Measurements from ENCODE around the gene SCN7A. TPM values are rescaled to one million over a fixed set of nuclear protein-coding genes. Genes with fewer than 3 reads are reported as not detected.
"Not testable (repeated sequence)": the region's sequence is repeated elsewhere in the genome, so short reads cannot be mapped to it uniquely, and the experiment has no call there.

Gene SCN7A
- total and polyA plus RNA-seq, 2 donors = 0.98 to 10.2 TPM

- Histone ChIP-seq H3K4me3 (ENCODE audit: low read length in 2 of 2) (no peak overlapping the region), H3K9me3 (ENCODE audit: control insufficient read depth in 2 of 2, insufficient read depth in 1 of 2, low read length in 1 of 2) (no peaks in the 10 kb centered on the region), H3K4me1 (ENCODE audit: control insufficient read depth in 2 of 2, insufficient read depth in 2 of 2, low read length in 2 of 2) (no peaks in the 10 kb centered on the region), H3K36me3 (ENCODE audit: control insufficient read depth in 2 of 2, insufficient read depth in 2 of 2, low read length in 1 of 2) (peaks cover 0 to 6% of the 10 kb centered on the region in 2 donors), H3K27ac (ENCODE audit: low read depth in 1 of 2, low read length in 1 of 2) (no peak overlapping the region), H3K27me3 (ENCODE audit: control insufficient read depth in 2 of 2, insufficient read depth in 1 of 2, low read length in 1 of 2) (no peaks in the 10 kb centered on the region)
- 94% methylated on average over 1 of the region's 1 CpG for WGBS
- DNase-seq (ENCODE audit: low read depth in 6 of 9, low spot score in 9 of 9) = no peak
These were observed 80.8 kb downstream of the SCN7A start for GRCh38 chr2:166413255-166413654.

GRCh38 chr2:166411473-166412230 is 82.4 kb downstream of the SCN7A start:
- no peaks in the 10 kb centered on the region for H3K4me1 ChIP-seq (ENCODE audit: control insufficient read depth in 2 of 2, insufficient read depth in 2 of 2, low read length in 2 of 2)
- H3K4me3 ChIP-seq (ENCODE audit: low read length in 2 of 2) = no peak overlapping the region
- no peaks in the 10 kb centered on the region for H3K9me3 ChIP-seq (ENCODE audit: control insufficient read depth in 2 of 2, insufficient read depth in 1 of 2, low read length in 1 of 2)
- H3K27me3 ChIP-seq (ENCODE audit: control insufficient read depth in 2 of 2, insufficient read depth in 1 of 2, low read length in 1 of 2) = no peaks in the 10 kb centered on the region
- H3K27ac ChIP-seq (ENCODE audit: low read depth in 1 of 2, low read length in 1 of 2) = no peak overlapping the region
- no peak for DNase-seq (ENCODE audit: low read depth in 6 of 9, low spot score in 9 of 9)
- 90% methylated on average over 6 of the region's 6 CpGs for WGBS
- H3K36me3 ChIP-seq (ENCODE audit: control insufficient read depth in 2 of 2, insufficient read depth in 2 of 2, low read length in 1 of 2) = peaks cover 0 to 6% of the 10 kb centered on the region in 2 donors

GRCh38 chr2:166410828-166411472 is 83.1 kb downstream of the SCN7A start:
- Histone ChIP-seq H3K4me1 (ENCODE audit: control insufficient read depth in 2 of 2, insufficient read depth in 2 of 2, low read length in 2 of 2) (no peaks in the 10 kb centered on the region), H3K27ac (ENCODE audit: low read depth in 1 of 2, low read length in 1 of 2) (no peak overlapping the region), H3K27me3 (ENCODE audit: control insufficient read depth in 2 of 2, insufficient read depth in 1 of 2, low read length in 1 of 2) (no peaks in the 10 kb centered on the region), H3K9me3 (ENCODE audit: control insufficient read depth in 2 of 2, insufficient read depth in 1 of 2, low read length in 1 of 2) (no peaks in the 10 kb centered on the region), H3K4me3 (ENCODE audit: low read length in 2 of 2) (no peak overlapping the region), H3K36me3 (ENCODE audit: control insufficient read depth in 2 of 2, insufficient read depth in 2 of 2, low read length in 1 of 2) (peaks cover 0 to 6% of the 10 kb centered on the region in 2 donors)
- DNase-seq (ENCODE audit: low read depth in 6 of 9, low spot score in 9 of 9) = no peak
- WGBS = 97% methylated on average over 7 of the region's 7 CpGs

GRCh38 chr2:166407746-166408145 is 86.3 kb downstream of the SCN7A start:
- not testable (repeated sequence) for H3K36me3 ChIP-seq (ENCODE audit: control insufficient read depth in 2 of 2, insufficient read depth in 2 of 2, low read length in 1 of 2); H3K4me1 ChIP-seq (ENCODE audit: control insufficient read depth in 2 of 2, insufficient read depth in 2 of 2, low read length in 2 of 2); H3K9me3 ChIP-seq (ENCODE audit: control insufficient read depth in 2 of 2, insufficient read depth in 1 of 2, low read length in 1 of 2); DNase-seq (ENCODE audit: low read depth in 6 of 9, low spot score in 9 of 9); H3K4me3 ChIP-seq (ENCODE audit: low read length in 2 of 2); H3K27ac ChIP-seq (ENCODE audit: low read depth in 1 of 2, low read length in 1 of 2); H3K27me3 ChIP-seq (ENCODE audit: control insufficient read depth in 2 of 2, insufficient read depth in 1 of 2, low read length in 1 of 2)
- WGBS = 44% methylated on average over 2 of the region's 2 CpGs

- Histone ChIP-seq H3K4me1 (ENCODE audit: control insufficient read depth in 2 of 2, insufficient read depth in 2 of 2, low read length in 2 of 2) (no peaks in the 10 kb centered on the region), H3K36me3 (ENCODE audit: control insufficient read depth in 2 of 2, insufficient read depth in 2 of 2, low read length in 1 of 2) (no peaks in the 10 kb centered on the region), H3K27me3 (ENCODE audit: control insufficient read depth in 2 of 2, insufficient read depth in 1 of 2, low read length in 1 of 2) (no peaks in the 10 kb centered on the region), H3K27ac (ENCODE audit: low read depth in 1 of 2, low read length in 1 of 2) (no peak overlapping the region), H3K4me3 (ENCODE audit: low read length in 2 of 2) (no peak overlapping the region), H3K9me3 (ENCODE audit: control insufficient read depth in 2 of 2, insufficient read depth in 1 of 2, low read length in 1 of 2) (no peaks in the 10 kb centered on the region)
- DNase-seq (ENCODE audit: low read depth in 6 of 9, low spot score in 9 of 9) = no peak
- 94% methylated on average over 3 of the region's 3 CpGs for WGBS
These were observed 87.7 kb downstream of the SCN7A start for GRCh38 chr2:166406374-166406773.

GRCh38 chr2:166405569-166405926 is 88.5 kb downstream of the SCN7A start:
- Histone ChIP-seq H3K9me3 (ENCODE audit: control insufficient read depth in 2 of 2, insufficient read depth in 1 of 2, low read length in 1 of 2) (no peaks in the 10 kb centered on the region), H3K27ac (ENCODE audit: low read depth in 1 of 2, low read length in 1 of 2) (no peak overlapping the region), H3K4me1 (ENCODE audit: control insufficient read depth in 2 of 2, insufficient read depth in 2 of 2, low read length in 2 of 2) (no peaks in the 10 kb centered on the region), H3K27me3 (ENCODE audit: control insufficient read depth in 2 of 2, insufficient read depth in 1 of 2, low read length in 1 of 2) (no peaks in the 10 kb centered on the region), H3K36me3 (ENCODE audit: control insufficient read depth in 2 of 2, insufficient read depth in 2 of 2, low read length in 1 of 2) (no peaks in the 10 kb centered on the region), H3K4me3 (ENCODE audit: low read length in 2 of 2) (no peak overlapping the region)
- WGBS = 89% methylated on average over 6 of the region's 6 CpGs
- no peak for DNase-seq (ENCODE audit: low read depth in 6 of 9, low spot score in 9 of 9)

- Histone ChIP-seq H3K9me3 (ENCODE audit: control insufficient read depth in 2 of 2, insufficient read depth in 1 of 2, low read length in 1 of 2) (no peaks in the 10 kb centered on the region), H3K4me3 (ENCODE audit: low read length in 2 of 2) (no peak overlapping the region), H3K27ac (ENCODE audit: low read depth in 1 of 2, low read length in 1 of 2) (no peak overlapping the region), H3K36me3 (ENCODE audit: control insufficient read depth in 2 of 2, insufficient read depth in 2 of 2, low read length in 1 of 2) (no peaks in the 10 kb centered on the region), H3K4me1 (ENCODE audit: control insufficient read depth in 2 of 2, insufficient read depth in 2 of 2, low read length in 2 of 2) (no peaks in the 10 kb centered on the region), H3K27me3 (ENCODE audit: control insufficient read depth in 2 of 2, insufficient read depth in 1 of 2, low read length in 1 of 2) (no peaks in the 10 kb centered on the region)
- no peak for DNase-seq (ENCODE audit: low read depth in 6 of 9, low spot score in 9 of 9)
- 90% methylated on average over 2 of the region's 2 CpGs for WGBS
These were observed 89.0 kb downstream of the SCN7A start for GRCh38 chr2:166404831-166405568.

GRCh38 chr2:166394245-166394644 is 99.8 kb downstream of the SCN7A start:
- H3K27ac ChIP-seq (ENCODE audit: low read depth in 1 of 2, low read length in 1 of 2) = no peak overlapping the region
- H3K27me3 ChIP-seq (ENCODE audit: control insufficient read depth in 2 of 2, insufficient read depth in 1 of 2, low read length in 1 of 2) = no peaks in the 10 kb centered on the region
- DNase-seq (ENCODE audit: low read depth in 6 of 9, low spot score in 9 of 9) = no peak
- no peaks in the 10 kb centered on the region for H3K36me3 ChIP-seq (ENCODE audit: control insufficient read depth in 2 of 2, insufficient read depth in 2 of 2, low read length in 1 of 2)
- H3K9me3 ChIP-seq (ENCODE audit: control insufficient read depth in 2 of 2, insufficient read depth in 1 of 2, low read length in 1 of 2) = no peaks in the 10 kb centered on the region
- 99% methylated on average over 1 of the region's 1 CpG for WGBS
- H3K4me1 ChIP-seq (ENCODE audit: control insufficient read depth in 2 of 2, insufficient read depth in 2 of 2, low read length in 2 of 2) = no peaks in the 10 kb centered on the region
- no peak overlapping the region for H3K4me3 ChIP-seq (ENCODE audit: low read length in 2 of 2)

- 89% methylated on average over 3 of the region's 3 CpGs for WGBS
These were observed 101.0 kb downstream of the SCN7A start for GRCh38 chr2:166393008-166393407.

More at GRCh38 chr2:166393008-166393407, 101.0 kb downstream of the SCN7A start:
- Histone ChIP-seq H3K9me3 (ENCODE audit: control insufficient read depth in 2 of 2, insufficient read depth in 1 of 2, low read length in 1 of 2) (no peaks in the 10 kb centered on the region), H3K4me3 (ENCODE audit: low read length in 2 of 2) (no peak overlapping the region), H3K4me1 (ENCODE audit: control insufficient read depth in 2 of 2, insufficient read depth in 2 of 2, low read length in 2 of 2) (no peaks in the 10 kb centered on the region), H3K27ac (ENCODE audit: low read depth in 1 of 2, low read length in 1 of 2) (no peak overlapping the region), H3K27me3 (ENCODE audit: control insufficient read depth in 2 of 2, insufficient read depth in 1 of 2, low read length in 1 of 2) (no peaks in the 10 kb centered on the region), H3K36me3 (ENCODE audit: control insufficient read depth in 2 of 2, insufficient read depth in 2 of 2, low read length in 1 of 2) (no peaks in the 10 kb centered on the region)
- DNase-seq (ENCODE audit: low read depth in 6 of 9, low spot score in 9 of 9) = no peak
